ENCODE results near the gene HK3.

- TF ChIP-seq CREM (CRISPR knock-in tag; IDR thresholded peaks at IDR 0.05) (no peak), CTCF (IDR thresholded peaks at IDR 0.05) (no peak), JAZF1 (CRISPR knock-in tag; IDR thresholded peaks at IDR 0.05) (no peak), USF2 (CRISPR knock-in tag; IDR thresholded peaks at IDR 0.05) (no peak), SMAD4 (CRISPR knock-in tag; IDR thresholded peaks at IDR 0.05) (no peak), TCF7 (CRISPR knock-in tag; IDR thresholded peaks at IDR 0.05; ENCODE audit: low read depth) (no peak), MAX (CRISPR knock-in tag; IDR thresholded peaks at IDR 0.05) (no peak), NR3C1 (CRISPR knock-in tag; conservative IDR thresholded peaks at IDR 0.05; ENCODE audit: low read depth) (no peak), CREB1 (CRISPR knock-in tag; IDR thresholded peaks at IDR 0.05) (no peak), PRDM15 (CRISPR knock-in tag; IDR thresholded peaks at IDR 0.05) (no peak), MLX (CRISPR knock-in tag; IDR thresholded peaks at IDR 0.05) (no peak)
These were observed 3.9 kb upstream of the HK3 start for GRCh38 chr5:176902911-176903664.

Data from WTC11 (cell line).